H1 (cell line): ENCODE results near the gene ZNF526. TPM values are rescaled to one million over a fixed set of nuclear protein-coding genes. Genes with fewer than 3 reads are reported as not detected.

Experiments used
- CTCF ChIA-PET: fragments of 300-600 bp; sonication (Branson Sonifier 250); formaldehyde crosslinking; loops from one replicate; lab custom pipeline; 2021; ENCODE audit not compliant: partially characterized antibody; lab: Charles Lee
- POLR2A ChIA-PET: fragments of 300-600 bp; sonication (Branson Sonifier 250); formaldehyde crosslinking; loops from one replicate; lab custom pipeline; 2021; ENCODE audit warnings: inconsistent platforms; ENCODE audit not compliant: partially characterized antibody; lab: Charles Lee
- DNase-seq, 2 experiments: peaks; one replicate each; pipeline versions ENCODE4 v3.0.0 to v3.0.0-alpha.2; 2010 to 2022; ENCODE audit warnings: low spot score in 2 of 2, low read depth in 1 of 2, mixed read lengths in 1 of 2
- FAIRE-seq: peaks from 2 replicates; lab custom pipeline; 2011; peaks lifted over from hg19 to GRCh38; lab: Jason Lieb, UNC
- H2AFZ ChIP-seq: 2 replicates; pipeline ENCODE4 v1.8.1; 2012; ENCODE audit warnings: low read length, inconsistent platforms
- H2AK5ac ChIP-seq: 2 replicates; pipeline ENCODE4 v1.6.1; 2013; ENCODE audit warnings: low read depth, low read length
- H2BK120ac ChIP-seq: replicated peaks from 2 replicates; pipeline ENCODE3; 2013; ENCODE audit warnings: low read depth, low read length, inconsistent platforms
- H2BK12ac ChIP-seq: 2 replicates; pipeline ENCODE4 v1.6.1; 2013; ENCODE audit warnings: low read depth, low read length
- H2BK15ac ChIP-seq: 2 replicates; pipeline ENCODE4 v1.6.1; 2013; ENCODE audit warnings: low read length
- H2BK20ac ChIP-seq: 2 replicates; pipeline ENCODE4 v1.6.1; 2013; ENCODE audit warnings: low read length
- H2BK5ac ChIP-seq: 2 replicates; pipeline ENCODE4 v1.6.1; 2013; ENCODE audit warnings: low read depth, low read length
- H3K14ac ChIP-seq: 2 replicates; pipeline ENCODE4 v1.6.1; 2013; ENCODE audit warnings: inconsistent platforms; ENCODE audit not compliant: insufficient read length
- H3K18ac ChIP-seq: 2 replicates; pipeline ENCODE4 v1.6.1; 2013; ENCODE audit warnings: low read length; ENCODE audit errors: extremely low read depth
- H3K23ac ChIP-seq: 2 replicates; pipeline ENCODE4 v1.6.1; 2013; ENCODE audit warnings: inconsistent platforms; ENCODE audit not compliant: insufficient read length
- H3K23me2 ChIP-seq: 2 replicates; pipeline ENCODE4 v1.6.1; 2013; ENCODE audit warnings: low read depth, low read length
- H3K27ac ChIP-seq: 2 replicates; pipeline ENCODE4 v1.6.1; 2011; ENCODE audit warnings: low read depth, low read length, inconsistent platforms
- H3K27me3 ChIP-seq, 4 experiments: replicated peaks in 1 of 4; 1 replicate in 1 of 4; 2 replicates in 3 of 4; pipeline versions ENCODE4 v1.6.1 to v1.8.1; 2011 to 2013; ENCODE audit warnings: low read length in 3 of 4, mild to moderate bottlenecking in 3 of 4, inconsistent platforms in 2 of 4, mixed read lengths in 2 of 4, moderate library complexity in 1 of 4; ENCODE audit not compliant: control insufficient read depth in 3 of 4, insufficient read depth in 3 of 4; ENCODE audit errors: extremely low read depth in 1 of 4
- H3K36me3 ChIP-seq, 4 experiments: 2 replicates each; pipeline versions ENCODE4 v1.6.1 to v1.8.1; 2011 to 2013; ENCODE audit warnings: mild to moderate bottlenecking in 4 of 4, low read length in 3 of 4, moderate library complexity in 2 of 4, control low read depth in 1 of 4, inconsistent platforms in 1 of 4; ENCODE audit not compliant: insufficient read depth in 4 of 4, control insufficient read depth in 2 of 4
- H3K4ac ChIP-seq: replicated peaks from 2 replicates; pipeline ENCODE3; 2013; ENCODE audit warnings: low read length, low read depth, mixed read lengths, inconsistent platforms; ENCODE audit not compliant: insufficient read length
- H3K4me1 ChIP-seq, 4 experiments: replicated peaks in 1 of 4; 1 replicate in 1 of 4; 2 replicates in 3 of 4; pipeline versions ENCODE4 v1.6.1 to v1.8.1; 2011 to 2013; ENCODE audit warnings: low read length in 3 of 4, inconsistent platforms in 2 of 4, mixed read lengths in 1 of 4; ENCODE audit not compliant: insufficient read depth in 4 of 4, control insufficient read depth in 3 of 4
- H3K4me2 ChIP-seq, 2 experiments: 2 replicates each; pipeline versions ENCODE4 v1.6.1 to v1.8.1; 2011 to 2013; ENCODE audit warnings: low read depth in 2 of 2, low read length in 2 of 2, control low read depth in 1 of 2, inconsistent platforms in 1 of 2, mild to moderate bottlenecking in 1 of 2; ENCODE audit not compliant: insufficient read depth in 1 of 2
- H3K4me3 ChIP-seq, 4 experiments: fragments of 200-600, 300-600 bp in 1 of 4; sonication (generic), shearing (Covaris generic), sonication (Bioruptor Twin) in 1 of 4; 2 replicates each; pipeline versions ENCODE4 v1.5.1 to v1.8.1; 2011 to 2016; ENCODE audit warnings: low read length in 4 of 4, low read depth in 3 of 4, control low read depth in 2 of 4, inconsistent platforms in 2 of 4, mild to moderate bottlenecking in 2 of 4, mixed read lengths in 1 of 4, moderate library complexity in 1 of 4; ENCODE audit not compliant: insufficient read depth in 2 of 4; ENCODE audit errors: extremely low read depth in 1 of 4
- H3K56ac ChIP-seq: replicated peaks from 2 replicates; pipeline ENCODE3; 2013; ENCODE audit warnings: low read depth, mild to moderate bottlenecking, mixed read lengths, low read length, inconsistent platforms; ENCODE audit not compliant: insufficient read length
- H3K79me1 ChIP-seq: 2 replicates; pipeline ENCODE4 v1.6.1; 2013; ENCODE audit warnings: low read depth, low read length, control low read depth
- H3K79me2 ChIP-seq, 2 experiments: 2 replicates each; pipeline versions ENCODE4 v1.6.1 to v1.8.1; 2012 to 2013; ENCODE audit warnings: low read length in 2 of 2, mild to moderate bottlenecking in 2 of 2, inconsistent platforms in 1 of 2; ENCODE audit not compliant: insufficient read depth in 2 of 2, control insufficient read depth in 1 of 2
- H3K9ac ChIP-seq, 4 experiments: replicated peaks in 1 of 4; 1 replicate in 1 of 4; 2 replicates in 3 of 4; pipeline versions ENCODE4 v1.6.1 to v1.8.1; 2011 to 2013; ENCODE audit warnings: low read depth in 3 of 4, low read length in 3 of 4, control low read depth in 2 of 4, mild to moderate bottlenecking in 2 of 4, moderate library complexity in 2 of 4, inconsistent platforms in 1 of 4; ENCODE audit errors: extremely low read depth in 1 of 4
- H3K9me3 ChIP-seq, 2 experiments: 2 replicates each; pipeline versions ENCODE4 v1.6.1 to v1.8.1; 2012 to 2013; ENCODE audit warnings: mild to moderate bottlenecking in 2 of 2, moderate library complexity in 2 of 2, control low read depth in 1 of 2, inconsistent platforms in 1 of 2, low read depth in 1 of 2, low read length in 1 of 2, mixed read lengths in 1 of 2; ENCODE audit not compliant: insufficient read depth in 2 of 2
- H4K20me1 ChIP-seq, 2 experiments: replicated peaks in 1 of 2; 2 replicates each; pipeline versions ENCODE3 to v1.8.1; 2011 to 2013; ENCODE audit warnings: inconsistent platforms in 2 of 2, low read length in 2 of 2, mild to moderate bottlenecking in 1 of 2; ENCODE audit not compliant: insufficient read depth in 2 of 2, control insufficient read depth in 1 of 2
- H4K5ac ChIP-seq: 2 replicates; pipeline ENCODE4 v1.6.1; 2013; ENCODE audit warnings: low read length, low read depth, mixed read lengths, inconsistent platforms; ENCODE audit not compliant: insufficient read length
- H4K8ac ChIP-seq: 2 replicates; pipeline ENCODE4 v1.8.0; 2013; ENCODE audit warnings: mild to moderate bottlenecking, moderate library complexity, low read length, inconsistent platforms; ENCODE audit not compliant: insufficient read depth; ENCODE audit errors: extremely low read depth
- H4K91ac ChIP-seq: replicated peaks from 2 replicates; pipeline ENCODE3; 2013; ENCODE audit warnings: low read length, mixed read lengths, inconsistent platforms; ENCODE audit not compliant: insufficient read length
- BRCA1 ChIP-seq: IDR thresholded peaks from 2 replicates; pipeline ENCODE4 v1.6.1; 2012; ENCODE audit warnings: low read depth, low read length, improper control_type of control experiment
- CBX5 ChIP-seq: fragments of 300-800, 300-1000 bp; sonication (generic); IDR thresholded peaks from 2 replicates; pipeline ENCODE4 v1.7.1; 2016; ENCODE audit warnings: antibody characterized with exemption, low read length, low read depth
- CHD2 ChIP-seq: IDR thresholded peaks from 2 replicates; pipeline ENCODE4 v1.6.1; 2012; ENCODE audit warnings: low read length, improper control_type of control experiment
- CREB1 ChIP-seq: IDR thresholded peaks from 2 replicates; pipeline ENCODE4 v1.6.1; 2012; ENCODE audit warnings: inconsistent platforms
- EZH2 ChIP-seq: fragments of 200-600 bp; sonication (generic); IDR thresholded peaks from 2 replicates; pipeline ENCODE4 v1.7.1; 2012; ENCODE audit warnings: low read depth, mild to moderate bottlenecking, moderate library complexity, low read length, inconsistent platforms; ENCODE audit not compliant: severe bottlenecking
- HDAC2 ChIP-seq, 2 experiments: fragments of 300-600 bp in 1 of 2; sonication (generic) in 1 of 2; IDR thresholded peaks; 2 replicates each; pipeline ENCODE4 v1.6.1; 2011 to 2012; ENCODE audit warnings: low read depth in 2 of 2, low read length in 2 of 2, mild to moderate bottlenecking in 2 of 2, moderate library complexity in 2 of 2, borderline replicate concordance in 1 of 2, inconsistent platforms in 1 of 2
- HDAC6 ChIP-seq: IDR thresholded peaks from one replicate; pipeline ENCODE4 v1.7.1; 2012; ENCODE audit warnings: low read depth, mild to moderate bottlenecking, inconsistent platforms, low read length, moderate library complexity
- KDM4A ChIP-seq: IDR thresholded peaks from one replicate; pipeline ENCODE4 v1.7.1; 2012; ENCODE audit warnings: low read depth, mild to moderate bottlenecking, moderate library complexity, low read length, inconsistent platforms; ENCODE audit not compliant: severe bottlenecking
- RBBP5 ChIP-seq: IDR thresholded peaks from 2 replicates; pipeline ENCODE4 v1.7.1; 2012; ENCODE audit warnings: low read depth, mild to moderate bottlenecking, inconsistent platforms, low read length, moderate library complexity, borderline replicate concordance
- RFX5 ChIP-seq: IDR thresholded peaks from 2 replicates; pipeline ENCODE4 v1.6.1; 2011; ENCODE audit warnings: low read depth, low read length, improper control_type of control experiment, borderline replicate concordance
- SIRT6 ChIP-seq: IDR thresholded peaks from one replicate; pipeline ENCODE4 v1.7.1; 2012; ENCODE audit warnings: low read length, inconsistent platforms
- SP4 ChIP-seq: IDR thresholded peaks from 2 replicates; pipeline ENCODE4 v1.6.1; 2012; ENCODE audit warnings: low read length, inconsistent platforms
- TAF7 ChIP-seq: optimal IDR thresholded peaks from 2 replicates; pipeline ENCODE3; 2011; ENCODE audit warnings: low read depth, mild to moderate bottlenecking, inconsistent platforms, low read length, moderate library complexity, borderline replicate concordance
- WGBS, 2 experiments: shearing (Covaris generic) in 1 of 2; methylation state at CpG; one replicate each; pipeline versions ENCODE4 v1.1.6 to v1.1.7; 2013 to 2015; ENCODE audit warnings: low lambda C conversion rate in 2 of 2, mixed read lengths in 2 of 2, inconsistent platforms in 1 of 2, low coverage in 1 of 2, missing lambda C conversion rate in 1 of 2; ENCODE audit not compliant: insufficient replicate concordance in 2 of 2, insufficient coverage in 1 of 2, insufficient read length in 1 of 2; ENCODE audit errors: extremely low coverage in 1 of 2, missing lambda C conversion rate in 1 of 2; 5-methylcytosine and 5-hydroxymethylcytosine counted together
- polyA plus RNA-seq, 7 experiments: library from polyadenylated mRNA; depleted of rRNA in 3 of 7; stranded (reverse) in 5 of 7; unstranded in 2 of 7; fragments of >200 nt in 5 of 7; fragments of 200-250 nt in 2 of 7; gene quantifications; 1 replicate in 5 of 7; 2 replicates in 1 of 7; 4 replicates in 1 of 7; pipeline versions ENCODE4 v1.2.1 to v1.2.3, GENCODE V29; 2011 to 2013; ENCODE audit warnings: missing spikeins in 2 of 7, mixed read lengths in 2 of 7
- total RNA-seq: library from RNA; stranded (reverse); fragmentation: NEBNext Ultra II Directional; extraction: Animal tissue kit (Norgen Biotek cat#: 25700); gene quantifications from 2 replicates; pipeline ENCODE4 v1.2.1, GENCODE V29; 2021

The ZNF526 gene
- total and polyA plus RNA-seq, 2 of the 8 experiments (the other 6 are each of a cell fraction or from before 2014, with no cell fraction given), result 8.4 to 14.1 TPM

DNA sequence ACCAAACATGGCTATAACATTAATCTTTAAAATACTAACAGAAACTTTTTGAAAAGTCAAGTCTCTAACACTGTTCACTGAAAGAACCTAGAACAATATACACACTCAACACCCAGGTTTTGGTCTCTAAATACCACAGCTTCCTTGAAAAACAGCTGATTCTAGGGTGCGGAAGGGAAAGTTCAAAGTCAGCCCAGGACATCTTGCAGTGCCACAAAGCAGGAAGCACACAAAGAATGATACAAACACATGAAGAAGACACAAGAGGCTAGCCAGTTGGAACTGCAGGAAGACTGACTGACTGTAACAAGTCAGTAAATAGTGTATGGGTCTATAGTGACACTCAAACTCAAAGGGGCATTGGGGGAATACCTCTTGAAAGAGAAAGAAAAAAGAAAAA is 7.2 kb upstream of the ZNF526 start:
- FAIRE-seq, result no peak
- no peak for TF ChIP-seq BRCA1
- no peak for TF ChIP-seq RFX5
- no peak for TF ChIP-seq HDAC2 (IDR thresholded peaks at IDR 0.05; ENCODE audit: borderline replicate concordance in 1 of 2, low read depth in 2 of 2, low read length in 2 of 2)
- TF ChIP-seq EZH2, result no peak
- no peak for TF ChIP-seq SP4
- no peak for TF ChIP-seq KDM4A
- TF ChIP-seq HDAC6, result no peak
- no peak for TF ChIP-seq CBX5
- TF ChIP-seq CREB1, result no peak
- TF ChIP-seq CHD2, result no peak
- TF ChIP-seq TAF7, result no peak
- TF ChIP-seq SIRT6, result no peak
- no peak for TF ChIP-seq RBBP5
- peaks cover 27 to 44% of the 10 kb centered on the region in 2 experiments for H3K79me2 ChIP-seq

More for the DNA sequence above, 7.2 kb upstream of the ZNF526 start:
- Histone ChIP-seq H3K4me1 (peaks cover 2 to 6% (median 4%) of the 10 kb centered on the region in 4 experiments; a peak in 5 of 7 replicates), H3K56ac (no peak overlapping the region), H2BK5ac (no peak overlapping the region), H3K79me1 (peaks cover 15% of the 10 kb centered on the region), H3K27me3 (no peaks in the 10 kb centered on the region), H4K8ac (no peak overlapping the region), H4K91ac (no peak overlapping the region), H3K14ac (no peak overlapping the region), H4K5ac (no peak overlapping the region), H2BK12ac (no peak overlapping the region), H2BK15ac (no peak overlapping the region), H3K18ac (no peak overlapping the region), H3K9ac (no peak overlapping the region), H3K27ac (no peak overlapping the region), H3K4me2 (no peak overlapping the region), H4K20me1 (peaks cover 15 to 23% of the 10 kb centered on the region in 2 experiments), H2AK5ac (no peak overlapping the region), H3K23me2 (peaks cover 8% of the 10 kb centered on the region; the same call in 1 of the 2 replicates), H3K4me3 (no peak overlapping the region), H2BK120ac (no peak overlapping the region), H2AFZ (no peak overlapping the region), H2BK20ac (no peak overlapping the region), H3K4ac (no peak overlapping the region), H3K9me3 (no peaks in the 10 kb centered on the region), H3K36me3 (peaks cover 6 to 49% (median 23%) of the 10 kb centered on the region in 4 experiments; a peak in 7 of 8 replicates), H3K23ac (no peak overlapping the region)
- ChIA-PET CTCF (no interaction called here), POLR2A (no interaction called here)
- WGBS, 2 experiments, result 81% methylated on average over 1 of the region's 1 CpG; no CpG with 5 or more reads in 1 of the 2 experiments
- no peak for DNase-seq
